Adrenal gland (tissue), 12 donors: ENCODE data around the gene WNT5B. TPM values are rescaled to one million over a fixed set of nuclear protein-coding genes. Genes with fewer than 3 reads are reported as not detected.

Source experiments
- DNase-seq, 7 donors: peaks; one replicate each; pipeline ENCODE4 v3.0.0-alpha.2; 2019 to 2020
- H3K27ac ChIP-seq, 5 donors: fragments of 200-600 bp; sonication (generic) in 4 of 5; 1 replicate in 3 of 5; 2 replicates in 2 of 5; pipeline versions ENCODE4 v1.5.1 to v1.8.0; 2016 to 2020; ENCODE audit warnings: mild to moderate bottlenecking in 1 of 5
- H3K27me3 ChIP-seq: fragments of 200-600 bp; 2 replicates; pipeline ENCODE4 v1.8.0; 2021
- H3K36me3 ChIP-seq, 2 donors: fragments of 200-600 bp; replicated peaks in 1 of 2; 1 replicate in 1 of 2; 2 replicates in 1 of 2; pipeline versions ENCODE4 v1.5.1 to v1.8.0; 2018 to 2022
- H3K4me1 ChIP-seq, 2 donors: fragments of 200-600 bp; replicated peaks in 1 of 2; 1 replicate in 1 of 2; 2 replicates in 1 of 2; pipeline versions ENCODE4 v1.5.1 to v1.8.0; 2018 to 2021
- H3K4me3 ChIP-seq, 4 donors: fragments of 200-600 bp; sonication (generic) in 3 of 4; one replicate each; pipeline ENCODE4 v1.5.1; 2016 to 2018
- H3K9me3 ChIP-seq, 3 donors: fragments of 200-600 bp; sonication (generic) in 1 of 3; replicated peaks in 1 of 3; 1 replicate in 2 of 3; 2 replicates in 1 of 3; pipeline versions ENCODE4 v1.5.1 to v1.8.0; 2016 to 2021
- CTCF ChIP-seq, 6 experiments: fragments of 450-650 bp in 4 of 6; fragments of 200-600 bp in 2 of 6; sonication (generic) in 1 of 6; IDR thresholded peaks; 1 replicate in 5 of 6; 2 replicates in 1 of 6; pipeline versions ENCODE4 v1.5.1 to v1.8.0; 2016 to 2021; ENCODE audit warnings: antibody characterized with exemption in 6 of 6, mild to moderate bottlenecking in 2 of 6, moderate library complexity in 1 of 6
- POLR2A ChIP-seq, 2 donors: fragments of 450-650 bp; IDR thresholded peaks; one replicate each; pipeline ENCODE4 v1.6.1; 2017; ENCODE audit warnings: antibody characterized with exemption in 2 of 2, mild to moderate bottlenecking in 2 of 2, moderate library complexity in 1 of 2
- WGBS, 4 donors: extraction: QIAGEN DNeasy Blood & Tissue Kit in 2 of 4; methylation state at CpG; one replicate each; pipeline versions ENCODE4 v1.1.5 to v1.1.7; 2013 to 2017; 5-methylcytosine and 5-hydroxymethylcytosine counted together
- intact Hi-C, 2 donors: fragments of 100-400 bp; cut with DNase I; formaldehyde crosslinking; loops; one replicate each; pipeline versions ENCODE4 v1.14.1 to v1.15.0; 2022 to 2023
- polyA plus RNA-seq, 3 donors: library from polyadenylated mRNA; stranded (reverse); fragments of 200-250 nt in 2 of 3; fragments of 350-450 nt in 1 of 3; fragmentation: Illumina TruSeq in 1 of 3; extraction: RNeasy Lipid Tissue Mini Kit (QIAGEN cat#74804) in 1 of 3; gene quantifications; one replicate each; pipeline ENCODE4 v1.2.3, GENCODE V29; 2013 to 2014
- total RNA-seq, 9 donors: library from RNA; depleted of rRNA in 4 of 9; stranded (reverse); fragments of >200 nt in 4 of 9; fragments of 120-200 nt in 1 of 9; fragmentation: NEBNext Ultra II Directional in 1 of 9; extraction: Animal tissue kit (Norgen Biotek cat#: 25700) in 1 of 9; gene quantifications; one replicate each; pipeline versions ENCODE4 v1.1.0 to v1.2.4, GENCODE V29; 2013 to 2023
- donor health status: healthy with polysubstance abuse.
- donor health status: Bipolar disorder and iron deficiency.
- donor health status: DM: yes; HTN: yes; CAD: no.
- donor health status: DM: no; HTN: no; CAD: no.
- donor health status: DM: no; HTN: no; CAD: no.
- donor health status: DM: yes; HTN: yes; CAD: no.

The WNT5B gene
- total and polyA plus RNA-seq, 12 donors, result 0.44 to 11.1 (median 1.6) TPM

GRCh38 chr12:1613860-1614259 lies 15.2 kb upstream of the WNT5B start:
- TF ChIP-seq CTCF (IDR thresholded peaks at IDR 0.05) (no peak), POLR2A (IDR thresholded peaks at IDR 0.05) (no peak)
- Histone ChIP-seq H3K4me3 (no peak overlapping the region), H3K36me3 (no peaks in the 10 kb centered on the region), H3K27ac (no peak overlapping the region), H3K9me3 (no peaks in the 10 kb centered on the region), H3K4me1 (peaks cover 0 to 4% of the 10 kb centered on the region in 2 donors), H3K27me3 (no peaks in the 10 kb centered on the region)
- WGBS, 4 donors, result 91 to 99% (median 96%) methylated on average over 4 of the region's 4 CpGs
- no peak for DNase-seq
- intact Hi-C loops, result no loop called here

GRCh38 chr12:1614360-1614759 lies 14.7 kb upstream of the WNT5B start:
- WGBS, 4 donors, result 91 to 94% (median 93%) methylated on average over 6 of the region's 6 CpGs
- no peaks in the 10 kb centered on the region for H3K36me3 ChIP-seq
- H3K27me3 ChIP-seq, result no peaks in the 10 kb centered on the region
- DNase-seq, result no peak
- TF ChIP-seq POLR2A (IDR thresholded peaks at IDR 0.05), result no peak
- TF ChIP-seq CTCF (IDR thresholded peaks at IDR 0.05), result no peak
- H3K4me3 ChIP-seq, result no peak overlapping the region
- intact Hi-C loops, result no loop called here
- H3K27ac ChIP-seq, result no peak overlapping the region
- no peaks in the 10 kb centered on the region for H3K9me3 ChIP-seq
- peaks cover 0 to 4% of the 10 kb centered on the region in 2 donors for H3K4me1 ChIP-seq

GRCh38 chr12:1616233-1617066 lies 12.6 kb upstream of the WNT5B start:
- no peaks in the 10 kb centered on the region for H3K9me3 ChIP-seq
- 78 to 83% (median 79%) methylated on average over 15 to 16 of the region's 16 CpGs for WGBS, 4 donors
- no peak overlapping the region for H3K4me3 ChIP-seq
- intact Hi-C loops, result no loop called here
- peaks cover 0 to 4% of the 10 kb centered on the region in 2 donors for H3K4me1 ChIP-seq
- no peak for DNase-seq
- TF ChIP-seq CTCF (IDR thresholded peaks at IDR 0.05) (no peak), POLR2A (IDR thresholded peaks at IDR 0.05) (no peak)
- H3K36me3 ChIP-seq, result no peaks in the 10 kb centered on the region
- no peaks in the 10 kb centered on the region for H3K27me3 ChIP-seq
- no peak overlapping the region for H3K27ac ChIP-seq

- no peak for DNase-seq
- intact Hi-C loops, result no loop called here
- H3K4me3 ChIP-seq, result no peak overlapping the region
- no peaks in the 10 kb centered on the region for H3K4me1 ChIP-seq
- peak overlapping the region in 1 of 5 donors; percentile 38 for H3K27ac ChIP-seq
- no peaks in the 10 kb centered on the region for H3K9me3 ChIP-seq
- H3K36me3 ChIP-seq, result no peaks in the 10 kb centered on the region
- TF ChIP-seq POLR2A (IDR thresholded peaks at IDR 0.05), result no peak
- no peak for TF ChIP-seq CTCF (IDR thresholded peaks at IDR 0.05)
- no peaks in the 10 kb centered on the region for H3K27me3 ChIP-seq
These were observed 10.5 kb upstream of the WNT5B start for GRCh38 chr12:1618489-1618888.
